ENCODE measurements around the gene CYTH4. TPM values are rescaled to one million over a fixed set of nuclear protein-coding genes. Genes with fewer than 3 reads are reported as not detected.

CYTH4 gene
- total and polyA plus RNA-seq, 10 of the 15 experiments (the other 5 are each of a cell fraction or from before 2014, with no cell fraction given) = 1.5 to 27.3 (median 16.9) TPM

DNA sequence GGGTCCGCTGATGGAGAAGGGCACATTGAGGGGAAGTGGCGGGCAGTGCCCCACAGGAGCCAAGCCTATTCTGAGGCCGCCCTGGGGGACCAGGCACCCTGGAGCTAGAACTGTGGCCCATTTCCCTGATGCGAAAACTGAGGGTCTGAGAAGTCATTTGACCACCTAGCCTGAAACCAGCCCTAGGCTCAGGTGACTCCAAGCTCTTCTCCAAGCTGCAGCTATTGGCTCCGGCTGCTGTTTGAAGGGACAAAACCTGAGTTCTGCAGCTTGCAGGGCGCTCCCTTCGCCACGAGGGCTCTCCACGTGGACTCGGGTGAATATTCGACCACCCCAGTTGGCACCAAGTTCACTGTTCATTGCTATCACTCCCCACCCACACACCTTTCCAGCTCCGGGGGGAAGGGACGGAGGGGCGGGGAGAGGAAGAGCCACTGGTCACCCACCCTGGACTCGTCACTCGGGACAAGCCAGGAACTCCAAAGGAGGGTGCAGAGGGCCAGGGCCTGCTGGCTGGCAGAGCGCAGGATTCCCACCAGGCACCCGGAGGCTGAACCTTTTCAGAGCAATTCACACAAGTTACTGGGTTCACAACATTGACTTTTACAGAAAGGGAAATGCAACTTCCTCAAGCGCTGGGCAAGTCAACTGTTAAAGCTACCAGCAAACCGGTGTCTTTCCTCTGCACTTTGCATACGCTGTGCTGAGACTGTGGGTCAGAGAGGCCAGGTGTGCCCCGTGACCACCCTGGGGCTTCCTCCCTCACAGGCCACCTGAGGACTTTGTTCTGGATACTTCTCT is 37.2 kb upstream of the CYTH4 start (continued):
- TF ChIP-seq, protein P1, sequence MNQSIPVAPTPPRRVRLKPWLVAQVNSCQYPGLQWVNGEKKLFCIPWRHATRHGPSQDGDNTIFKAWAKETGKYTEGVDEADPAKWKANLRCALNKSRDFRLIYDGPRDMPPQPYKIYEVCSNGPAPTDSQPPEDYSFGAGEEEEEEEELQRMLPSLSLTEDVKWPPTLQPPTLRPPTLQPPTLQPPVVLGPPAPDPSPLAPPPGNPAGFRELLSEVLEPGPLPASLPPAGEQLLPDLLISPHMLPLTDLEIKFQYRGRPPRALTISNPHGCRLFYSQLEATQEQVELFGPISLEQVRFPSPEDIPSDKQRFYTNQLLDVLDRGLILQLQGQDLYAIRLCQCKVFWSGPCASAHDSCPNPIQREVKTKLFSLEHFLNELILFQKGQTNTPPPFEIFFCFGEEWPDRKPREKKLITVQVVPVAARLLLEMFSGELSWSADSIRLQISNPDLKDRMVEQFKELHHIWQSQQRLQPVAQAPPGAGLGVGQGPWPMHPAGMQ (IDR thresholded peaks at IDR 0.05; ENCODE audit: borderline replicate concordance) = no peak
- TF ChIP-seq SP1 (IDR thresholded peaks at IDR 0.05; ENCODE audit: low read depth, low read length) (no peak), EZH2 (IDR thresholded peaks at IDR 0.05; ENCODE audit: borderline replicate concordance, control insufficient read depth, low read depth, low read length) (no peak), RB1 (IDR thresholded peaks at IDR 0.05; ENCODE audit: borderline replicate concordance) (peak; percentile 29; the same call in 1 of the 2 replicates), TCF12 (IDR thresholded peaks at IDR 0.05; ENCODE audit: low read depth, low read length) (no peak), SUPT20H (IDR thresholded peaks at IDR 0.05; ENCODE audit: borderline replicate concordance, control insufficient read depth, low read depth, low read length) (no peak), TARDBP (IDR thresholded peaks at IDR 0.05; ENCODE audit: borderline replicate concordance) (no peak), SPI1 (IDR thresholded peaks at IDR 0.05; ENCODE audit: borderline replicate concordance, insufficient read depth, low read depth, low read length) (peak; percentile 81), STAT3 (IDR thresholded peaks at IDR 0.05; ENCODE audit: low read depth, low read length) (no peak), BACH1 (IDR thresholded peaks at IDR 0.05; ENCODE audit: borderline replicate concordance) (no peak), POLR2AphosphoS2 (IDR thresholded peaks at IDR 0.05; ENCODE audit: low read depth, low read length) (no peak), NBN (IDR thresholded peaks at IDR 0.05) (peak; percentile 48; the same call in 1 of the 2 replicates), TCF7 (IDR thresholded peaks at IDR 0.05; ENCODE audit: borderline replicate concordance) (no peak), FOXK2 (IDR thresholded peaks at IDR 0.05) (no peak), FOS (IDR thresholded peaks at IDR 0.05; ENCODE audit: borderline replicate concordance, extremely low read depth, insufficient read length) (no peak), GABPA (IDR thresholded peaks at IDR 0.05; ENCODE audit: low read depth) (no peak)
- TF ChIP-seq, protein P2, sequence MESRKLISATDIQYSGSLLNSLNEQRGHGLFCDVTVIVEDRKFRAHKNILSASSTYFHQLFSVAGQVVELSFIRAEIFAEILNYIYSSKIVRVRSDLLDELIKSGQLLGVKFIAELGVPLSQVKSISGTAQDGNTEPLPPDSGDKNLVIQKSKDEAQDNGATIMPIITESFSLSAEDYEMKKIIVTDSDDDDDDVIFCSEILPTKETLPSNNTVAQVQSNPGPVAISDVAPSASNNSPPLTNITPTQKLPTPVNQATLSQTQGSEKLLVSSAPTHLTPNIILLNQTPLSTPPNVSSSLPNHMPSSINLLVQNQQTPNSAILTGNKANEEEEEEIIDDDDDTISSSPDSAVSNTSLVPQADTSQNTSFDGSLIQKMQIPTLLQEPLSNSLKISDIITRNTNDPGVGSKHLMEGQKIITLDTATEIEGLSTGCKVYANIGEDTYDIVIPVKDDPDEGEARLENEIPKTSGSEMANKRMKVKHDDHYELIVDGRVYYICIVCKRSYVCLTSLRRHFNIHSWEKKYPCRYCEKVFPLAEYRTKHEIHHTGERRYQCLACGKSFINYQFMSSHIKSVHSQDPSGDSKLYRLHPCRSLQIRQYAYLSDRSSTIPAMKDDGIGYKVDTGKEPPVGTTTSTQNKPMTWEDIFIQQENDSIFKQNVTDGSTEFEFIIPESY (IDR thresholded peaks at IDR 0.05) = no peak
- TF ChIP-seq, protein P3, sequence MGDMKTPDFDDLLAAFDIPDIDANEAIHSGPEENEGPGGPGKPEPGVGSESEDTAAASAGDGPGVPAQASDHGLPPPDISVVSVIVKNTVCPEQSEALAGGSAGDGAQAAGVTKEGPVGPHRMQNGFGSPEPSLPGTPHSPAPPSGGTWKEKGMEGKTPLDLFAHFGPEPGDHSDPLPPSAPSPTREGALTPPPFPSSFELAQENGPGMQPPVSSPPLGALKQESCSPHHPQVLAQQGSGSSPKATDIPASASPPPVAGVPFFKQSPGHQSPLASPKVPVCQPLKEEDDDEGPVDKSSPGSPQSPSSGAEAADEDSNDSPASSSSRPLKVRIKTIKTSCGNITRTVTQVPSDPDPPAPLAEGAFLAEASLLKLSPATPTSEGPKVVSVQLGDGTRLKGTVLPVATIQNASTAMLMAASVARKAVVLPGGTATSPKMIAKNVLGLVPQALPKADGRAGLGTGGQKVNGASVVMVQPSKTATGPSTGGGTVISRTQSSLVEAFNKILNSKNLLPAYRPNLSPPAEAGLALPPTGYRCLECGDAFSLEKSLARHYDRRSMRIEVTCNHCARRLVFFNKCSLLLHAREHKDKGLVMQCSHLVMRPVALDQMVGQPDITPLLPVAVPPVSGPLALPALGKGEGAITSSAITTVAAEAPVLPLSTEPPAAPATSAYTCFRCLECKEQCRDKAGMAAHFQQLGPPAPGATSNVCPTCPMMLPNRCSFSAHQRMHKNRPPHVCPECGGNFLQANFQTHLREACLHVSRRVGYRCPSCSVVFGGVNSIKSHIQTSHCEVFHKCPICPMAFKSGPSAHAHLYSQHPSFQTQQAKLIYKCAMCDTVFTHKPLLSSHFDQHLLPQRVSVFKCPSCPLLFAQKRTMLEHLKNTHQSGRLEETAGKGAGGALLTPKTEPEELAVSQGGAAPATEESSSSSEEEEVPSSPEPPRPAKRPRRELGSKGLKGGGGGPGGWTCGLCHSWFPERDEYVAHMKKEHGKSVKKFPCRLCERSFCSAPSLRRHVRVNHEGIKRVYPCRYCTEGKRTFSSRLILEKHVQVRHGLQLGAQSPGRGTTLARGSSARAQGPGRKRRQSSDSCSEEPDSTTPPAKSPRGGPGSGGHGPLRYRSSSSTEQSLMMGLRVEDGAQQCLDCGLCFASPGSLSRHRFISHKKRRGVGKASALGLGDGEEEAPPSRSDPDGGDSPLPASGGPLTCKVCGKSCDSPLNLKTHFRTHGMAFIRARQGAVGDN (IDR thresholded peaks at IDR 0.05) = no peak
- TF ChIP-seq, protein P4, sequence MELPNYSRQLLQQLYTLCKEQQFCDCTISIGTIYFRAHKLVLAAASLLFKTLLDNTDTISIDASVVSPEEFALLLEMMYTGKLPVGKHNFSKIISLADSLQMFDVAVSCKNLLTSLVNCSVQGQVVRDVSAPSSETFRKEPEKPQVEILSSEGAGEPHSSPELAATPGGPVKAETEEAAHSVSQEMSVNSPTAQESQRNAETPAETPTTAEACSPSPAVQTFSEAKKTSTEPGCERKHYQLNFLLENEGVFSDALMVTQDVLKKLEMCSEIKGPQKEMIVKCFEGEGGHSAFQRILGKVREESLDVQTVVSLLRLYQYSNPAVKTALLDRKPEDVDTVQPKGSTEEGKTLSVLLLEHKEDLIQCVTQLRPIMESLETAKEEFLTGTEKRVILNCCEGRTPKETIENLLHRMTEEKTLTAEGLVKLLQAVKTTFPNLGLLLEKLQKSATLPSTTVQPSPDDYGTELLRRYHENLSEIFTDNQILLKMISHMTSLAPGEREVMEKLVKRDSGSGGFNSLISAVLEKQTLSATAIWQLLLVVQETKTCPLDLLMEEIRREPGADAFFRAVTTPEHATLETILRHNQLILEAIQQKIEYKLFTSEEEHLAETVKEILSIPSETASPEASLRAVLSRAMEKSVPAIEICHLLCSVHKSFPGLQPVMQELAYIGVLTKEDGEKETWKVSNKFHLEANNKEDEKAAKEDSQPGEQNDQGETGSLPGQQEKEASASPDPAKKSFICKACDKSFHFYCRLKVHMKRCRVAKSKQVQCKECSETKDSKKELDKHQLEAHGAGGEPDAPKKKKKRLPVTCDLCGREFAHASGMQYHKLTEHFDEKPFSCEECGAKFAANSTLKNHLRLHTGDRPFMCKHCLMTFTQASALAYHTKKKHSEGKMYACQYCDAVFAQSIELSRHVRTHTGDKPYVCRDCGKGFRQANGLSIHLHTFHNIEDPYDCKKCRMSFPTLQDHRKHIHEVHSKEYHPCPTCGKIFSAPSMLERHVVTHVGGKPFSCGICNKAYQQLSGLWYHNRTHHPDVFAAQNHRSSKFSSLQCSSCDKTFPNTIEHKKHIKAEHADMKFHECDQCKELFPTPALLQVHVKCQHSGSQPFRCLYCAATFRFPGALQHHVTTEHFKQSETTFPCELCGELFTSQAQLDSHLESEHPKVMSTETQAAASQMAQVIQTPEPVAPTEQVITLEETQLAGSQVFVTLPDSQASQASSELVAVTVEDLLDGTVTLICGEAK (IDR thresholded peaks at IDR 0.05; ENCODE audit: borderline replicate concordance) = no peak

Measured in GM12878 (cell line).